SK-N-SH treated with all-trans-retinoic acid at 6 μM for 48 hours (cell line): ENCODE measurements around the gene COL23A1.

Source experiments
- RARB ChIP-seq: fragments of 250-450 bp; sonication (Bioruptor Pico); IDR thresholded peaks from 2 replicates; pipeline ENCODE4 v1.8.0; 2021; ENCODE audit warnings: mild to moderate bottlenecking, moderate library complexity
- ZNF70 ChIP-seq: fragments of 450-650 bp; formaldehyde crosslinking; IDR thresholded peaks from 2 replicates; pipeline ENCODE4 v1.5.0; 2020; ENCODE audit warnings: mild to moderate bottlenecking, moderate library complexity
- TF ChIP-seq, protein P1 (sequence below): fragments of 250-450 bp; sonication (Bioruptor Pico); IDR thresholded peaks from 2 replicates; pipeline ENCODE4 v1.8.0; 2020; ENCODE audit warnings: mild to moderate bottlenecking, moderate library complexity, borderline replicate concordance

DNA sequence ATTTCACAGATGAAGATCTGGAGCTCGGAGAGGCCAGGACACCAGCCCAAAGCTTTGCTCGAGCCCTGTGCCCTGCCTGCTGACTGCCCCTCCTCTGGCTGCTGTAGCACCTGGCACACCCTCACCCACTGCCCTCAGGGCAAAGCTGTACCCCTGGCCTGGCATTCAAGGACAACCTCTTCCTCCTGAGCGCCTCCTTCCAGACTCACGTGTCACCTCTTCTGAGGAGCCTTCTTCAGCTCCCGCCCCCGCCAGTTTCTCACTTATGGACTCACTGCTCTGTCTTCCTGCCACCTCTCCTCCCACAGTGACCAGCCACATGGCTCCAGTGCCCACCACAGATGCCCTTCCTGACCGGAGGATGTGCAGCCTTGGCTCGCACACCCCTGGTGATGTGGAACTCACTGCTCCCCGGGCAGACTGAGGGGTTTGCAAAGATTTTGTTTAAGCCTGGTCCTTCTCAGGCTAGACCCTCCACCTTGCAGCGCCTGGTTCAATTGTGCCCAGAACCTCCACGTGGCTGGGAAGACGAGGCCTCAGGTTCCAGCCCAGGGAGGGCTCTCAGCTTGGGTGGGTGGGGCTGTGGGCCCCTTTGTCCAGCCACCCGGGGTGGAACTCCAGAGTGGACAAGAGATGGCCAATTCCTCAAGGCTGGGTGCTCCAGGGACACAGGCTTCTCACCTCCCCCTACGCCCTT lies 311.0 kb downstream of the COL23A1 start:
- TF ChIP-seq ZNF70 (CRISPR knock-in tag) = no peak
- no peak for TF ChIP-seq RARB
- TF ChIP-seq, protein P1, sequence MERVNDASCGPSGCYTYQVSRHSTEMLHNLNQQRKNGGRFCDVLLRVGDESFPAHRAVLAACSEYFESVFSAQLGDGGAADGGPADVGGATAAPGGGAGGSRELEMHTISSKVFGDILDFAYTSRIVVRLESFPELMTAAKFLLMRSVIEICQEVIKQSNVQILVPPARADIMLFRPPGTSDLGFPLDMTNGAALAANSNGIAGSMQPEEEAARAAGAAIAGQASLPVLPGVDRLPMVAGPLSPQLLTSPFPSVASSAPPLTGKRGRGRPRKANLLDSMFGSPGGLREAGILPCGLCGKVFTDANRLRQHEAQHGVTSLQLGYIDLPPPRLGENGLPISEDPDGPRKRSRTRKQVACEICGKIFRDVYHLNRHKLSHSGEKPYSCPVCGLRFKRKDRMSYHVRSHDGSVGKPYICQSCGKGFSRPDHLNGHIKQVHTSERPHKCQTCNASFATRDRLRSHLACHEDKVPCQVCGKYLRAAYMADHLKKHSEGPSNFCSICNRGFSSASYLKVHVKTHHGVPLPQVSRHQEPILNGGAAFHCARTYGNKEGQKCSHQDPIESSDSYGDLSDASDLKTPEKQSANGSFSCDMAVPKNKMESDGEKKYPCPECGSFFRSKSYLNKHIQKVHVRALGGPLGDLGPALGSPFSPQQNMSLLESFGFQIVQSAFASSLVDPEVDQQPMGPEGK = no peak
